ENCODE measurements around the gene BLID.

The BLID gene

DNA sequence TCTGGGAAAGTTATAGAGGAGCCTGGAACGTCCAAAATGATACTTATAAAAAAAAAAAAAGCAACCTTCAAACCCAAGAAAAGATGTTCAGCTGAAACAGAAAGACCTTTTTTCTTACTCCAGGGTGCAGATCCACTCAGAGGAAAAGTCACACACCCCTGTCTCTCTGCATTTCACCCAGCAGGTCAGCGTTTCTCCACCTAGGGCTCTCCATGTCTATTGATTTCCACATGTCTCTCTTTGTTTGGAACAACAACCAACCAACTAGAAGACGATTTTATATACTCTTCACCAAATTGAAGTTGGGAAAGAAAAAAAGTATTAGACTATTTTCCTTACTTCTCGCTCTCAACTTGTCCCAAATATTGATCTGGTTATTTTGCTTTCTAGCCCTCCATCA, 42.2 kb upstream of the BLID start:
- DNase-seq (ENCODE audit: low read depth) = no peak
- H3K4me3 ChIP-seq (ENCODE audit: control insufficient read depth, low read depth, low read length) = peak overlapping the region; percentile 48

DNA sequence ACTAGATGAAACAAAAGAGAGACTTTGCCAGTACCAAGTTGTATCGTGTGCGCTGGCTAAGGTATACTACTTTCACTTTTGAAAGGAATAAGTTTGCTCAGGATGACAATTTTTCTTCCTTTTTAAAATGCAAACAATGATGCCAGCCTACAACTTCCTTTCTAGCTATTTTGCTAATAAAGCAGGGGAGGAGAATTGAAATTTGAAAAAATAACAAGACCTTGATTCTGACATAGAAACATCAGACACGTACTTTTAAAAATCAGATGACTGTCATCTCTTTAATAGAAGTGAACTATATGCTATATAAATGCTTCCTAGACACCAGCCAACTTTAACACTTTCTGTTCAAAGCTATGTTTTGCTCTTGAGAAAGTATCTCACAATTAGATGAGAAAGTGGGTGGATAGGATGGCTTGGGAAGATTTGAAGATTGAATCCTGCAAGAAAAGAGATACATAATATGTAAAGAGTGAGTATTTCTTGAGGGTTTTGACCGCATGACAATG, 41.7 kb upstream of the BLID start:
- TF ChIP-seq, protein P1, sequence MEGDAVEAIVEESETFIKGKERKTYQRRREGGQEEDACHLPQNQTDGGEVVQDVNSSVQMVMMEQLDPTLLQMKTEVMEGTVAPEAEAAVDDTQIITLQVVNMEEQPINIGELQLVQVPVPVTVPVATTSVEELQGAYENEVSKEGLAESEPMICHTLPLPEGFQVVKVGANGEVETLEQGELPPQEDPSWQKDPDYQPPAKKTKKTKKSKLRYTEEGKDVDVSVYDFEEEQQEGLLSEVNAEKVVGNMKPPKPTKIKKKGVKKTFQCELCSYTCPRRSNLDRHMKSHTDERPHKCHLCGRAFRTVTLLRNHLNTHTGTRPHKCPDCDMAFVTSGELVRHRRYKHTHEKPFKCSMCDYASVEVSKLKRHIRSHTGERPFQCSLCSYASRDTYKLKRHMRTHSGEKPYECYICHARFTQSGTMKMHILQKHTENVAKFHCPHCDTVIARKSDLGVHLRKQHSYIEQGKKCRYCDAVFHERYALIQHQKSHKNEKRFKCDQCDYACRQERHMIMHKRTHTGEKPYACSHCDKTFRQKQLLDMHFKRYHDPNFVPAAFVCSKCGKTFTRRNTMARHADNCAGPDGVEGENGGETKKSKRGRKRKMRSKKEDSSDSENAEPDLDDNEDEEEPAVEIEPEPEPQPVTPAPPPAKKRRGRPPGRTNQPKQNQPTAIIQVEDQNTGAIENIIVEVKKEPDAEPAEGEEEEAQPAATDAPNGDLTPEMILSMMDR (conservative IDR thresholded peaks at IDR 0.05; ENCODE audit: control insufficient read depth, insufficient read depth, low read depth, low read length) = no peak
- no peak for DNase-seq (ENCODE audit: low read depth)
- H3K4me3 ChIP-seq (ENCODE audit: control insufficient read depth, low read depth, low read length) = peak overlapping the region; percentile 48

More for the DNA sequence above, 42.2 kb upstream of the BLID start:
- TF ChIP-seq, protein P1 (conservative IDR thresholded peaks at IDR 0.05; ENCODE audit: control insufficient read depth, insufficient read depth, low read depth, low read length) = no peak

DNA sequence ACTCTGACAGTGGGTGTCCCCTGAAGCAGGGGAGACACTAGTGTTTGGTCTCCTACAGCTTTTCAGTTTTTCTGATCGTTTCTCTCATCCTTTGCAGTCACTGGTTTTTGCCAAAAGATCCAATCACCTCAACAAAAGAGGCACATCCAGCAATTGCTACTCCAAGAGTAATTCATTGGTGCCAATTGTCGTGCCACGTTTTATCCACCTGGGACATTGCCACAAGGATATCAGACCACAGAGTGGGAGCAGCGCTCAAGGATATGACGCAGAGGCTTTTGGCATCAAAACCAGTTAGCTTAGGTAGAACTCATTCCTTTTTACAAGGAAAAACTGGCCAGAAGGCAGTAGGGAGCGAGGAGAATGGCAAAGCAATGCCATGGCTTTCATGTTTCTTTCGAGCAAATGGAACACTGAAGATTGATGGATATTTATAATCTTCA, 40.9 kb upstream of the BLID start:
- TF ChIP-seq, protein P1 (conservative IDR thresholded peaks at IDR 0.05; ENCODE audit: control insufficient read depth, insufficient read depth, low read depth, low read length) = no peak
- peak; percentile 91 for DNase-seq (ENCODE audit: low read depth)
- peak overlapping the region; percentile 48 for H3K4me3 ChIP-seq (ENCODE audit: control insufficient read depth, low read depth, low read length)

DNA sequence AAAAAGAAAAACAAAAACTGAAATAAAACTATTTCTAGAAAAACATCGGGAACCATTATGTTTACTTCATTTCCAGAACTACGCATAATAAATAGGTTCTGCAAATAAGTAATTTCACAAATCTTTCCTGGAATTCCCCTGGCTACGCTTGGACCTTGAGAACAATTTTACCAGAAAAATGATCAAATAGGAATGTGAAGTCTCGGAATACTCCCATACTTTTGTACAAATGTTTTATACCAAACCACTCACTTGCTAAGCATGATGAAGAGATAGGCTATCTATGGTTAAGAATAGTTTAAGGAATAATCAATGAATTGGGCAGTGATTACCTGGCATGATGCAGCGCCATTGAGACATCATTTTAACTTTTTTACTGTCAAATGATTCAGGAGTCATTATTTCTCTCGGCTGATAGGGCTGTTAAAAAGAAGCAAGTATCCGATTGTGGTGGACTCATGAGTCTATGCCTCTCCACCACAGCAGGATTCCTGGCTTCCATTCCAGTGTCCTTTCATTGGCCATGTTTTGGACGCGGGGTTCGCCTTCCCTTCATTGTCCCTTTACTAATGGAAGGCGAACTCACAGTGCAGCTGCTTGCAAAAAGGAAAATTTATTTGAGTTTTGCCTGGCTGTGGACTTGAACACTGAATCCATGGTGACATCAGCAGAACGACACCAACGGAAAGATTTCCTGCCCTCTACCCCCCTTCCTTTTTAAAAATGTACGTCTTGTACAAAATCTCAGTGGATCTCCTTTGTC, 39.9 kb upstream of the BLID start:
- TF ChIP-seq, protein P1 (conservative IDR thresholded peaks at IDR 0.05; ENCODE audit: control insufficient read depth, insufficient read depth, low read depth, low read length) = no peak
- peak overlapping the region; percentile 48 for H3K4me3 ChIP-seq (ENCODE audit: control insufficient read depth, low read depth, low read length)
- no peak for DNase-seq (ENCODE audit: low read depth)

DNA sequence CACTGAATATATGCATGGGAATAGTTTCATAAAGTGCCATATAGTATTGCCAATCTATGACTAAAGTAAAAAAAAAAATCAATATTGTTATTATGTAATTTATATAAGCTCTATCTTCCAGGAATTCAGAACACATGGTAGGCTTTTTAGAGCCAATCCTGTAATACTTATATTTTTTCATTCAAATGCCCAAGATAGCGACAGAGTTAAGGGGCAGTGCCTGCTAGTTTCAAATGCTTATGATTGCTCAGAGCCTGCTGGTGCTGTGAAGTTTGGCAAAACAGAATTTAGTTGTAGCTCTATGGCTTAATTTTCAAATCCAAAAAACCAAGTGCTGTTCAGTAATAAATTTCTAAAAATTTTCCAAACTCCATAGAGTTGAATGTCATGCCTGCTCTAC, 39.0 kb upstream of the BLID start:
- peak overlapping the region; percentile 48 for H3K4me3 ChIP-seq (ENCODE audit: control insufficient read depth, low read depth, low read length)
- TF ChIP-seq, protein P1 (conservative IDR thresholded peaks at IDR 0.05; ENCODE audit: control insufficient read depth, insufficient read depth, low read depth, low read length) = no peak
- no peak for DNase-seq (ENCODE audit: low read depth)

DNA sequence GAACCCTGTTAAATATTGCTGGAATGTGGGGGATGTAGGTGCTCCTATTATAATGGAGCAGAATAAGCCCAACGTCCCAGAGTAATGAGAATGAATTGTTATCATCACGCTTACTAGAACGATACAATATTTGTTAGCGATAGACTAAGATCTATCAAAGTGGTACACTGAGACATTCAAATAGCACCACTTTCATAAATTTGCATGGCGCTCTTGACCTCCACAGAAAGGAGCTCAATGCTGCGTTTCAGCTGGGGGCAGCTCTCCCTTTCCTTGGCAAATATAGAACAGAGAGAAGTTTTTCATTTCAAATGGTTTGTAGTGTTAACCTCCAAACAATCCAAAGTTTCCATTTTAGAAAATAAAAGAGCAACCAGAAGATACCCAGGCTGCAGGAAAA, 38.2 kb upstream of the BLID start:
- TF ChIP-seq, protein P1 (conservative IDR thresholded peaks at IDR 0.05; ENCODE audit: control insufficient read depth, insufficient read depth, low read depth, low read length) = no peak
- DNase-seq (ENCODE audit: low read depth) = no peak
- peak overlapping the region; percentile 48 for H3K4me3 ChIP-seq (ENCODE audit: control insufficient read depth, low read depth, low read length)

Measured in fibroblast of mammary gland (primary cell).